Smooth muscle cell (in vitro differentiated cells): Measurements from ENCODE around the gene ACYP2. TPM values are rescaled to one million over a fixed set of nuclear protein-coding genes. Genes with fewer than 3 reads are reported as not detected.

Experiments used
- DNase-seq: peaks from one replicate; lab custom pipeline; 2025; ENCODE audit not compliant: unreplicated experiment; lab: John Stamatoyannopoulos, UW
- H2AFZ ChIP-seq: fragments of 200-600 bp; sonication (generic); 2 replicates; pipeline ENCODE4 v1.6.0; 2016; ENCODE audit warnings: antibody characterized with exemption, low read depth, mild to moderate bottlenecking
- H3F3A ChIP-seq: fragments of 200-600 bp; sonication (generic); 2 replicates; pipeline ENCODE4 v1.6.0; 2017; ENCODE audit warnings: antibody characterized with exemption, low read depth
- H3K27ac ChIP-seq: fragments of 200-600 bp; sonication (generic); 2 replicates; pipeline ENCODE4 v1.5.1; 2016; ENCODE audit warnings: low read depth, mild to moderate bottlenecking
- H3K27me3 ChIP-seq: fragments of 200-600 bp; sonication (generic); 2 replicates; pipeline ENCODE4 v1.6.1; 2016; ENCODE audit warnings: low read depth, mild to moderate bottlenecking
- H3K36me3 ChIP-seq: fragments of 200-600 bp; sonication (generic); 2 replicates; pipeline ENCODE4 v1.5.1; 2016; ENCODE audit warnings: low read depth
- H3K4me1 ChIP-seq: fragments of 200-600 bp; sonication (generic); 2 replicates; pipeline ENCODE4 v1.5.1; 2016; ENCODE audit warnings: low read depth
- H3K4me2 ChIP-seq: fragments of 200-600 bp; sonication (generic); 2 replicates; pipeline ENCODE4 v1.6.0; 2016; ENCODE audit warnings: mild to moderate bottlenecking
- H3K4me3 ChIP-seq: fragments of 200-600 bp; sonication (generic); 2 replicates; pipeline ENCODE4 v1.5.1; 2016; ENCODE audit warnings: mild to moderate bottlenecking
- H3K79me2 ChIP-seq: fragments of 200-600 bp; sonication (generic); 2 replicates; pipeline ENCODE4 v1.6.0; 2016; ENCODE audit warnings: low read depth, mild to moderate bottlenecking
- H3K9ac ChIP-seq: fragments of 200-600 bp; sonication (generic); 2 replicates; pipeline ENCODE4 v1.6.0; 2016; ENCODE audit warnings: low read depth
- H3K9me3 ChIP-seq: fragments of 200-600 bp; sonication (generic); replicated peaks from 2 replicates; pipeline ENCODE4 v1.5.1; 2016; ENCODE audit warnings: low read depth
- H4K20me1 ChIP-seq: fragments of 200-600 bp; sonication (generic); 2 replicates; pipeline ENCODE4 v1.6.0; 2016; ENCODE audit warnings: low read depth
- WGBS: methylation state at CpG from one replicate; pipeline ENCODE4 v1.1.7; 2016; ENCODE audit warnings: low lambda C conversion rate; 5-methylcytosine and 5-hydroxymethylcytosine counted together
- polyA plus RNA-seq: library from polyadenylated mRNA; unstranded; fragments of >200 nt; fragmentation: Nextera tagmentation; extraction: Ambion mirVana; gene quantifications from 2 replicates; pipeline ENCODE4 v1.2.1, GENCODE V29; 2016
- total RNA-seq: library from RNA; depleted of rRNA; stranded (reverse); fragments of >200 nt; gene quantifications from 2 replicates; pipeline ENCODE4 v1.2.3, GENCODE V29; 2014
- TF ChIP-seq, protein P1 (sequence below): fragments of 200-600 bp; sonication (generic); IDR thresholded peaks from 2 replicates; pipeline ENCODE4 v1.5.1; 2017; ENCODE audit warnings: borderline replicate concordance, mild to moderate bottlenecking, antibody characterized with exemption; ENCODE audit not compliant: insufficient read depth, poor library complexity, severe bottlenecking

Gene ACYP2
- total and polyA plus RNA-seq, 2 experiments from 2014 or later: 12.1 to 18.6 TPM

DNA sequence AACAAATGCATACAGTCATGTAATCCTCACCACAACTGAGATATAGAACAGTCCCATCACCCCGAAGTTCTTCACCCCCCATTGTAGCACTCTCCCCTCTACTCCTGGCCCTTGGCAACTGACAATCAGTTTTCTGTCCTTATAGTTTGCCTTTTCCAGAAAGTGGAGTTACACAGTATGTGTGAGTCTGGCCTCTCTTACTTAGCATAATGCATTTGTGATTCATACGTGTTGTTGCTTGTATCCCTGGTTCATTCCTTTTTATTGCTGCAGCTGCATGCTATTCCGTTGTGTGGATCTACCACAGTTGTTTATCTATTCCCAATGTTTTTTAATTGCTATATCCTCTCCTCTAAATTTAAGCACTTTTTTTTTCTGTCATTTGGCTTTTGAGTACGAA, 17.6 kb downstream of the ACYP2 start:
- 93% methylated on average over 4 of the region's 4 CpGs for WGBS
- TF ChIP-seq, protein P1, sequence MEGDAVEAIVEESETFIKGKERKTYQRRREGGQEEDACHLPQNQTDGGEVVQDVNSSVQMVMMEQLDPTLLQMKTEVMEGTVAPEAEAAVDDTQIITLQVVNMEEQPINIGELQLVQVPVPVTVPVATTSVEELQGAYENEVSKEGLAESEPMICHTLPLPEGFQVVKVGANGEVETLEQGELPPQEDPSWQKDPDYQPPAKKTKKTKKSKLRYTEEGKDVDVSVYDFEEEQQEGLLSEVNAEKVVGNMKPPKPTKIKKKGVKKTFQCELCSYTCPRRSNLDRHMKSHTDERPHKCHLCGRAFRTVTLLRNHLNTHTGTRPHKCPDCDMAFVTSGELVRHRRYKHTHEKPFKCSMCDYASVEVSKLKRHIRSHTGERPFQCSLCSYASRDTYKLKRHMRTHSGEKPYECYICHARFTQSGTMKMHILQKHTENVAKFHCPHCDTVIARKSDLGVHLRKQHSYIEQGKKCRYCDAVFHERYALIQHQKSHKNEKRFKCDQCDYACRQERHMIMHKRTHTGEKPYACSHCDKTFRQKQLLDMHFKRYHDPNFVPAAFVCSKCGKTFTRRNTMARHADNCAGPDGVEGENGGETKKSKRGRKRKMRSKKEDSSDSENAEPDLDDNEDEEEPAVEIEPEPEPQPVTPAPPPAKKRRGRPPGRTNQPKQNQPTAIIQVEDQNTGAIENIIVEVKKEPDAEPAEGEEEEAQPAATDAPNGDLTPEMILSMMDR: no peak
- no peaks in the 10 kb centered on the region for H3K9me3 ChIP-seq
- H3K4me3 ChIP-seq: no peak overlapping the region
- H4K20me1 ChIP-seq: no peaks in the 10 kb centered on the region
- no peaks in the 10 kb centered on the region for H3K79me2 ChIP-seq
- H3K9ac ChIP-seq: no peak overlapping the region
- no peak overlapping the region for H3K4me2 ChIP-seq
- no peak overlapping the region for H3K27ac ChIP-seq
- DNase-seq: no peak
- H3F3A ChIP-seq: no peaks in the 10 kb centered on the region
- H3K27me3 ChIP-seq: no peaks in the 10 kb centered on the region
- H3K36me3 ChIP-seq: no peaks in the 10 kb centered on the region
- H2AFZ ChIP-seq: no peak overlapping the region
- H3K4me1 ChIP-seq: no peaks in the 10 kb centered on the region

DNA sequence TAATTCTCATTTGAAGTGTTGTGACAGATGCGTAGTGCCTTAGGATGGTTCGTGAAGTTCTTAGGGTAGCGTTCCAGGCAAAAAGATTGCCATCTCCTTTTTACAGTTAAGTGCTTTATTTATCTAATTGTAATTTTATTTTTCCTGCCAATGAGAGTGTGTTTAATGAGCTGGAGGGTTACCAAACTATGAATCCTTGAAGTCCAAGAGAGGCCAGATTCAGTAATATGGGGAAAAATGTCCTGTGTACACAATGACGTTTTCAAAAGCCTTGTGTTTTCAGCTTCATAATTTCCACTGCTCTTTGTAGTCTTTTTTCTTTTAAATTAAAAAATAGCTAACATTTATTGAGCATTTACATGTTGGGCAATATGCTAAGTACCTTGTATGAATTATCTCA, 23.8 kb downstream of the ACYP2 start:
- Histone ChIP-seq H2AFZ (no peak overlapping the region), H3K9me3 (no peaks in the 10 kb centered on the region), H3K4me1 (no peaks in the 10 kb centered on the region), H3K27ac (no peak overlapping the region), H3F3A (no peaks in the 10 kb centered on the region), H3K4me3 (no peak overlapping the region), H3K4me2 (no peak overlapping the region), H3K79me2 (no peaks in the 10 kb centered on the region), H3K36me3 (no peaks in the 10 kb centered on the region), H3K27me3 (no peaks in the 10 kb centered on the region), H4K20me1 (no peaks in the 10 kb centered on the region), H3K9ac (no peak overlapping the region)
- DNase-seq: no peak
- WGBS: 95% methylated on average over 4 of the region's 4 CpGs
- TF ChIP-seq, protein P1: no peak

DNA sequence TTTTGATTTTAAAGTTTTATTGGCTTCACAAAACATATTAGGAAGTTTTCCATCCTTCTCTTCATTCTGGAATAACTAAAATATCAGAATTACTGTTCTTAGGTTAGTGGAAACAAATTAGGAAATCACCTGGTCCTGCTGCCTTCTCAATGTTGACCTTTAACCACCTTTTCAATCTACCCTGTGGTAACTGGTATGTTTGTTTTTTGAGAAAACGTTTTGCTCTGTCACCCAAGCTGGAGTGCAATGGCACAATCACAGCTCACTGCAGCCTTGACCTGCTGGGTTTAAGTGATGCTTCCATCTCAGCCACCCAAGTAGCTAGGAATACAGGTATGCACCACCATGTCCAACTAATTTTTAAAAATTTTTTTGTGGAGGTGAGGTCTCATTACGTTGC, 28.4 kb downstream of the ACYP2 start:
- Histone ChIP-seq H3K9me3 (no peaks in the 10 kb centered on the region), H3K9ac (no peak overlapping the region), H4K20me1 (no peaks in the 10 kb centered on the region), H3K36me3 (no peaks in the 10 kb centered on the region), H3K4me3 (no peak overlapping the region), H3K4me1 (no peaks in the 10 kb centered on the region), H3K79me2 (no peaks in the 10 kb centered on the region), H3F3A (no peaks in the 10 kb centered on the region), H3K27ac (no peak overlapping the region), H3K27me3 (no peaks in the 10 kb centered on the region), H3K4me2 (no peak overlapping the region), H2AFZ (no peak overlapping the region)
- TF ChIP-seq, protein P1: no peak
- whole genome bisulfite sequencing: 76% methylated on average over 2 of the region's 2 CpGs
- DNase-seq: no peak

DNA sequence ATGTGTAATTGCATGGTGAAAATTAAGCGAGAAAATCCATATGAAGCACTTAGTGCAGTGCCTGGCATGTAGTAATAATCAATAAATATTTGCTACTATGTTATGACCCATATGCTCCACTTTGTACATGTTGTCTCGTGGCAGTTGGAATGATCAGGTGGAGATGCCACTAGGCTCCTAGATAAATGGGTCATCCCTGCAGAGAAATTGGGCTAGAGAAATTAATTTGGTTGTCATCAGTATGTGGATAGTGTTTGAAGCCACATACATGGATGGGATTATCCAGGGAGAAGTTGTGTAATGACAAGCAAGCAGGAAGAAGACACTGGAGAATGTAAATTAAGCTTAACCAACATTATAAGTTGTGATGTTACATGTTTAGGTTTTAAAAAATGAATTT, 33.0 kb downstream of the ACYP2 start:
- no peaks in the 10 kb centered on the region for H3K4me1 ChIP-seq
- H3K27ac ChIP-seq: no peak overlapping the region
- no peak overlapping the region for H3K4me2 ChIP-seq
- H3F3A ChIP-seq: no peaks in the 10 kb centered on the region
- 94% methylated on average over 2 of the region's 2 CpGs for WGBS
- no peak overlapping the region for H3K9ac ChIP-seq
- no peak for DNase-seq
- no peaks in the 10 kb centered on the region for H4K20me1 ChIP-seq
- TF ChIP-seq, protein P1: no peak
- H3K27me3 ChIP-seq: no peaks in the 10 kb centered on the region
- no peaks in the 10 kb centered on the region for H3K79me2 ChIP-seq
- H2AFZ ChIP-seq: no peak overlapping the region
- no peak overlapping the region for H3K4me3 ChIP-seq
- no peaks in the 10 kb centered on the region for H3K9me3 ChIP-seq
- peaks cover 4% of the 10 kb centered on the region for H3K36me3 ChIP-seq
